IPS-NIHi11 (cell line): ENCODE measurements around the gene ANKS1A.

Experiments
- DNase-seq: peaks from one replicate; pipeline ENCODE4 v3.0.0; 2012; ENCODE audit warnings: mixed read lengths, low spot score

ANKS1A gene

DNA sequence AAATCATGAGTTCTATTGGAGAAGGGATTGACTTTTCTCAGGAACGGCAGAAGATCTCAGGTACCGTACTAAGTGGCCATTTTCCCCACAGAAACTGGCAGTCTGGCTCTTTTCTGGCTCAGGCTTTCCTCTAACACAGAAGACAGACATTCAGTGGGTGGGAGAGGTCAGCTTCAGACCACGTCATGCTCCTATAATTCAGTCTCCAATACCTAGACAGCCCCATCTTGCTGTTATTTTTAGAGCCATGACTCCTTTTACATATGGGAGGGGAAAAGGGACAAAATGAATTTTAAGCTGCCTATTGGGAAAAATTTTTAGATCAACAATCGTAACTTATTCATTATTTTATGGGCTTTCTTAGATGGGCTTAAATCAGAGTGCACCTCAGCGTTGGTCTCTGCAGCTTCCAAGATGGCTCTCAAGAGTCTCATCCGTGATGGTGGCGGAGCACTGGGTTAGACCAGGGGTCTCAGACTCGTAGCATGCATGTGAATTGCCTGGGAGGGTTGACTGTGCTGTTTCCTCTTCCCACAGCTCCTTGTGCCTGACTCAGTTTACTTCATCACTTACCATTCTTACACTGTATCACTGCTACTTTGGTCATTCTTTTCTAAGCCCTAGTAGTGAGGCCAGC, 165.2 kb downstream of the ANKS1A start:
- DNase-seq = no peak

DNA sequence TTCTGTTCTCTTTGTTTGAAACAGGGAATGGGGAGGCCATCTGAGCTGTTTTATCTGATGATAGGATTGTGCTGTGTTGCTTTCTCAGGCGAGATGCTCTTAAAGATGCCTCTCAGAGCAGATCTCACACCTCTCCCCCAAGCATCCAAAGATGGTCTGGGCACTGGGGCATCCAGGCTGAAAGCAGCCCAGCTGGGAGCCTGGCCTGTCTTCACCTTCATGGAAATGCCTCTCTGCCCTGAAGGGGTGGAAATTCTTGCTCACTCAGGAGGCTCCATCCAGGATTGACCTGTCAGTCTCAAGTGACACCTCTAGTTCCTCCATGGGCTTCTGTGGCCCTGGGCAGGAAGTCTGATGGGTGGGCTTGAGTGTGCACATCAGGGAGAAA, 165.7 kb downstream of the ANKS1A start:
- no peak for DNase-seq

DNA sequence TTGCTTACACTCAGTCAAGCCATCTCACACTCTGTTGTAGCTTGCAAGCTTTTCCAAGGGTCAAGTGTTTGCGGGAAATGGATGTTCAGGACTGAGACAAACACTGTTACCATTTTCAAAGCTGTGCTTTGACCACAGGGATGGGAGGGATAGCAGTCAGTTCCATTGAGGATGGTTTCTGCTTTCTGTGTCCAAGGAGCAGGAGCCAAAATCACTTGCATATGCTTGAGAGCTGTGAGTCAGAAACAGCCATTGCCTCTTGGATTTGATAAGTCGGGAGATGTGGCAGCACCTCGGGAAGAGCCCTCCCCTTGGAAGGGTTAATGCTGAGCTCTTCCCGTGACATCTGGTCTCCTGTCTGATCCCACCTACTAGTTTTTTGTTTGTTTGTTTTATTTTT, 166.8 kb downstream of the ANKS1A start:
- no peak for DNase-seq

DNA sequence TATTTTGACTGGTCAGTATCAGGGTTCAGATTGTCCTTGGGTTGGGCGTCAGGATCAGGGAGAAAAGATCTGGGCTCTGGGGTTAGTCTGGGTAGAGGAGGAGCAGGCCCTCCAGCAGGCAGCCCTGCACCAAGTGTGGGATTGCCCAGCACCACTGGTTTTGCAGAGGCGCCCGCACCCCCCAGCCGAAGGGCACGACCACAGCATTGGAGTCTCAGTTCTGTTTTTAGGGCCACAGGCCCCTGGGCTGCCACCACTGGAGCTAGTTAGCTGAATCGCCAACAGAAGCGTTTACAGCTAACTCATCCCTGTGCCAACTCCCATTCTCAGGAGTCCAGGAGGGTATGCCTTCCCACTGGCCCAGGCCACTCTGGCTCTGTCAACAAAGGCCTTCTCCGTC, 167.9 kb downstream of the ANKS1A start:
- DNase-seq = no peak

DNA sequence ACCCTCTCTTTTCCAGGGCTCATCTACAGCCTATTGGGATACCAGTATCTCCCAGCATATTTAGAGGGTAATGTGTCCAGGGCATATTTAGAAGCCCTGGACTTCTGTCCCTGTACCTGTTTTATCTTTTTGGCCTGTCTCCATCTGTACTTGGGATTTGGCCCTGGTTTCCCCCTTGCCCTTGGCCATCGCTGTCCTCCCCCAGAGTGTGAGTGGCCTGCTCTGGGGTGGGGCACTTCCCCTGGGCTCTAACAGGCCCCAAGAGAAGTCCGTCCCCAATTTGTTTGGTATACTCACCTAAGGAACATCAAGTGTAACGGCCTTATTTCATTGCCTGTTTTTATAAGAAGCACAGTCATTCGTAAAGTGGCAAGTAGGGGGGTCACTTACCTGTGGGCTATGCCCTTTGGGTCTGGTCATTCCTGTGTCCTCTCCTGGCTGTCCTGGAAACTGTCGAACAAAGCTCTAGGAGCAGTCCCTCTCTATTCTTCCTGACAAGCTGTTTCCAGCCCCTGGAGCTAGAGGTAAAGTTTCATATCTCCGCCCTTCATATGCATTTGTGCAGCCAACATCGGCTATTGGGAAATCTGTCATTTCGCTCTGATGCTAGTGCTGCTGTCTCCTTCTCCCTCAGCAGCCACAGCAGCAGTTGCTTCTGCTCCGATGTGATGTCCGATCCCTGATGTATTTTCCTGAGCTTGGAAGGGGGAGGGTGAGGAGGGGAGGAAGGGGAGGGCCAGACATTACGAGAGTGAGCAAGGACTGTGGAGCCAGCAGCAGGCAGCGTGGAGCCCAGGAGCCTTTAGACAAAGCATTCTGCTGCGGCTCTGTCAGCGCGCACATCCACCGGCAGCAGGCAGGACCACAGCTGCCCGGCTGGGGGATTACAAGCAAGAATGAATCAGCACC, 168.6 kb downstream of the ANKS1A start:
- no peak for DNase-seq

DNA sequence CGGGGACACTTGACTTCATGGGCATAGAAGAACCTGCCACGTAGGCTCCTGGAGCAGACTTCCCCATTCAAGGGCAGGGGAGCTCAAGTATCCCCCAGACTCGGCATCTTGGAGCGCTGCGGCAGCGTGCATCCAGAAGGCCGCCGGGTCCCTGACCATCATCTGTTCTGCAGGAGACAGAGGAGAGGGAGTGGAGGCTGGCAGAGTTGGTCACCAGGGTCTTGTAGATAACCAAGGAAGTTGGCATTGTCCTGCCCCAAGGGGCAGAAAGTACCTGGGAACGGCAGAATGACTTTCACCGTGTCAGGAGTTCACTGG, 169.3 kb downstream of the ANKS1A start:
- no peak for DNase-seq

DNA sequence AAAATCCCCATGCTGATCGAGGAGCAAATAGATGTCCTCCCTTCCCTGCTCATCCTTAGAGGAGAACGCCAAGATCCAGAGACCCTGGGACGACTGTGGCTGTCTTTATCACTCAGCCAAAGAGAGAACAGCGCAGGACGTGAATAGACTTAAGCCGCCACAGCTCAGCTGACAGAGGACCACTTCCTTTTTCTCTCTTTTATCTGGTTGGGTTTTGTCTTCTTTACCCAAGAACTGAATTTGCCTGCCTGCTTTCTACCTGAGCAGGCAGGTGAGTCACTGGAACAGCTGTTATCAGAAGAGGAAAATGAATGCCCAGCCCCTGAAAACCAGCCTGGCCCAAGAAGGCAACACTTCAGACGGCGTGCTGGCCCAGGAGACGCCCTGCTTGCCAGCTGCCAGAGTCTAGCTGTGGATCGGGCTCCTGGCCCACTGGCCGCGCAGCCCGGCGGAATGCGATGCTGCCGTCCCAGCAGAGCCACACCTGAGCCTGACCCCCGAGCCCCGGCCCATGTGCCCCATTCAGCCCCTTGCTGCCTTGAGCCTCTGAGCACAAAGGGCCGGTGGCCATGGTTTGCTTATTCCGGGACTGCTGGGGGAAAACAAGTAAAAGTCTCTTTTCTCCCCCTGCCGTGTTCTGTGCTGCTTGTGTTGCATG, 169.9 kb downstream of the ANKS1A start:
- DNase-seq = no peak

DNA sequence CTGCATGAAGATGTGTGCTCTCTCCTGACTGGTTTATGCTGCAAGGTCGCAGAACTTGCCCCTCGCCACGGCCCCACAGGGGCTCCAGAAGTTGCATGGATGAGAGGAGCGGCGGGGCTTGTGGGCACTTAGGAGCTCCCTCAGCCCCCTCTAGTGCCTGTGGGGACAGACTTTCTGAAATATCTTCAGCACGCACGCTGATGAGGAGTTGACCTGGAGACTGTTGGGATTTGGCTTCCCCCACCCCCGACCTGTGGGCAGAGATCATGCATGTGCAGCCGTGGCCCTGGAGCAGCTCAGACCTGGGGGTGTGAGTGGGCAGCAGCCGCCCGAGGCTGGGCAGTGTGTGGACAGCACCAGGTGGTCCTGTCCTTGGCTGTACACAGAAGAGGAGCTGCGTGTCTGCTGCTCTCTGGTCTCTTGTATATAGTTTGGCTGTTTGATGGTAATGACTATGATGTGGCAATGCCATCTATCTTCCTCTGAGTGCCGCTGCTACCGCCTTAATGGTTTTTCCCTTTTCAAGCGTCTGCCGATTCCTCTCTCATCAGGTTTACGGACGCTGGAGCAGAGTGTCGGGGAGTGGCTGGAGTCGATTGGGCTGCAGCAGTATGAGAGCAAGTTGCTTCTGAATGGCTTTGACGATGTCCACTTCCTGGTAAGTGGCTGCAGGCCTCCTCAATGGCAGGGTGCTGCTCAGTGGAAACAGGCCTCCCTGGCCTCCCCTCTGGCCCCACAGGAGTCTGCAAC, 170.7 kb downstream of the ANKS1A start:
- no peak for DNase-seq

DNA sequence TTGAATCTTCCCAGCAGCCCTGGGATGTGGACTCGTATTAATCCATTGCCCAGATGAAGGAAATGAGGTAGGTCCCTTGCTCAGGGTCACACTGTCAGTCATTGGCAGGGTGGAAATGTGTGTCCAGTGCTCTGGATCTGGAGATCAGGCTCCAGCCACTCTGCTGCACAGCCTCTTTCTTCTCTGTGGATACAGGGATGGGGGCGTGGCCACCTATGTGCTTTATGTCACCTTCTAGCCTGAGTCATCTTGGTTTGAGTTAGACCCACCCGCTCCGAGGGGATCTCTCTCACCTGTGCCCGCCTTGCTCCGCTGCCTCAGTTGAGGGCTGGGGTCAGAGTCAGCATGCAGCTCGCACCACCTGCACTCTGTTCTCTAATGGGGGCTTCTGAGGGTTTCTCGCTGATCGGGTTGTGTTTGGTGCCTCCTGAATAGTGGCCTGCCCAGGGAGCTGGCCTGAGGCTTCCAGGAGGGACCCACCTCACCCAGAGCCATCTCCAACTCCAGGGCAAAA, 172.1 kb downstream of the ANKS1A start:
- DNase-seq = no peak

DNA sequence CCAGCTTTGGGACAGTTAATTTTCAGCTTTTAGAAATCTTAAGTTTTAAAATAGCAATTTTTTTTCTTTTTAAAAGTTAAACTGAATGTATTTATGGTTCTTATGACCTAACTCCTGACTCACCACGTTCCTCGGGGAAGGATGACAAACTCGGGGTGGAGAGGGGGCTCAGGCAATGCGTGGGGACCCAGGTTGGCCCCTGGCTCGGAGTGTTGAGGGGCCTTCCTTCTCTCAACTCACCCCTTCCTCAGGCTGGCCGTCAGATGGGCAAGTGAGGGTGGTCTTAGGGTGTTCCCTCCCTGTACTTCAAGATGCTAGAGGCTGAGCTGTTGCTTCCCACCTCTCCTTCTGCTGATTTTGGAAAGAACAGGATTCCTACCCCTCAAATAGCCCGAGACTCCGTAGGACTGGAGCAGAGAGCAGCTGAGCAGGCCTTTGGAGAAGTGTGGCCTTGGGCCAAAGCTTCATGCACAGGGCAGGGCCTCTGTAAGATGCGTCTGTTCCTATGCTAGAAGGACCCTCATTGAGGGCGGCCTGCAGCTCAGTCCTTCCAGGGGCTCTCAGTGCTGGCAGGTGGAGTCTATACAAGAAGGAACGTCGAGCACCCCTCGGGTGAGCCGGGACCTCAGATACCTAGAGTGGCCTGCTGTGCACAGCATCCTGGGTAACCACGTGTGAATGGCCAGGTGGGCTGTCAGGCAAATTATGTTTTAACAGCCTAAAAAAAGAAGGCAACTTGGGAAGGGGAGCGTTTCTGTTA, 172.8 kb downstream of the ANKS1A start:
- no peak for DNase-seq

DNA sequence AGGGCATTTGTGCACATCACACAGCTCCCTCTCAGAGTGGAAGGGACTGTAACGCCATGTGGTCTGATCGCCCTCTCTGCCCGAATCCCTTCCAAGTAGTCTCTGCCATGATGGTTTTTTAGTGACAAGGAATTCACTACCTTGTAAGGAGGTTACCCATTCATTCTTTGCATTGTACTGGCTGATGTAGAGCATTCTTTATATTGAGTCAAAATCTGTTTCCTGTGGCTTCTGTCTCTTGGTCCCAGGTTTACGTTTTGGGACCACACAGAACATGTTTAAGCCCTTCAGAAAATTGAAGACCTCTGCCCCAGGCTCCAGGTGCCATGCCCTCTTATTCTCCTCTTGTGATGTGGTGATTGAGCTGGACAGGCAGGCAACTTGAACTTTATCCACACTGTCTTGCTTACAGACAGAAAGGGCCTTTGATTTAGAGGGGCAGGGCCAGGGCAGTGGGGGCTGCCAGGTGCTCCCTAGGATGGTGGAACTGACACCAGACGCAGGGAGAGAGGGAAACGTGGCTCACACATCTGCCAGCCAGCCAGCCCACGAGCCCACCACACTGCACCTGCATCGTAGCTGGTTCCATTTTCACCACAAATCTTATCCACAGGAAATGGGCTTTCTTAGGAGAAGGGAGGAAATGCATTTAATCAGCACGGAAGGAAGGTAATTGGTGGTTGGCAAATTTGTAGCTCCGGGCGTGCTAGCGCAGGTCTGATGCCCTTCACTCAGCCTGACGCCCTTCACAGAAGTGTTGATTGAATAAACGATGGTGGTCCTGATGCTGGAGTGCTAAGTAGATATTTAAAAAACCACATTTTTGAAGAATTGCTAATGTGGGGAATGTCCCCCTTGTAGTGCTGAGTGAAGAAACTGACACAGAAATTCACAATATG, 173.9 kb downstream of the ANKS1A start:
- DNase-seq = no peak

DNA sequence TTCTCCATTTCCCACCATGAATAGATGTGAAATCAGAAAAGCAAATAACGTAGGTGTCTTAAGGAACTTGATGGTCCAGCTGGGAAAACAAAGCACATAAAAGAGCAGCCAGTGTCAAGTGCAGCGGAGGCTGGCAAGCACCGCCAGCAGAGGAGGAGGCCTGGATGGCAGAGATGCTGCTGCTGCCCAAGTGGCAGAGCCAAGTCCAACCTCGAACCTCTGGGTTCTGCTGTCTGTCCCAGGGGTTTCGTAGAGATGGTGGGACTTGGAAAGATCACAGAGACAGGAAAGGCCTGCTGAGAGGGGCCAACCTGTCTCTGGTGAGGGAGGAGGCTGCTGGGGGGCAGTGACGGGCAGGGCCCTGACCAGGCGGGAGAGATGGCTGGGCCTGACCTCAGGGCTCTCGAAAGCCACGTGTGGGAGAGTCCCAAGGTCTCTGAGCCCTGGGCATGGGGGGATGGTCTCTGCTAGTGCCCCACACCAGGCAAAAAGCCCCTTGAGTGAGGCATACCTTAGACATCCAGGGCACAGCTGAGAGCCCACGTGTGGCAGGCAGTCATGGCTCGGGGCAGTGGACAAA, 174.7 kb downstream of the ANKS1A start:
- DNase-seq = no peak

DNA sequence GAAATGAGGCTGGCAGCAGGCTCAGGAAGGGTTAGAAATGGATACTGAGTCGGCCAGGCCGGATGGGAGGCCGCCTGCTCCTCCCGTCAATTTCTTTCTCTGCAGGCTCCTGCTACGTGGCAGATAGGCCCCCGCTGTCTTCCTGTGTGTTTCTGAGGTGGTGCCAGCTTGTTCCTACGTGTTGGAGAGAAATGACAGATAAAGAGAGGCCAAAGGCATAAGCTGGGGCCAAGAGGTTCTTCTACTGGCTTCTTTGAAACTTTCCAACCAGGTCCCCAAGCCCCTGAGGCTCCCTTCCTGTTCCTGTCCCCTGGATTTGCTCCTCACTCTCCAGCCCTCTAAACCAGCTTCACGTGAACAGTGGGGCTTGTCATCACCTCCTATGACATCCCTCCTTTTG, 175.2 kb downstream of the ANKS1A start:
- no peak for DNase-seq

DNA sequence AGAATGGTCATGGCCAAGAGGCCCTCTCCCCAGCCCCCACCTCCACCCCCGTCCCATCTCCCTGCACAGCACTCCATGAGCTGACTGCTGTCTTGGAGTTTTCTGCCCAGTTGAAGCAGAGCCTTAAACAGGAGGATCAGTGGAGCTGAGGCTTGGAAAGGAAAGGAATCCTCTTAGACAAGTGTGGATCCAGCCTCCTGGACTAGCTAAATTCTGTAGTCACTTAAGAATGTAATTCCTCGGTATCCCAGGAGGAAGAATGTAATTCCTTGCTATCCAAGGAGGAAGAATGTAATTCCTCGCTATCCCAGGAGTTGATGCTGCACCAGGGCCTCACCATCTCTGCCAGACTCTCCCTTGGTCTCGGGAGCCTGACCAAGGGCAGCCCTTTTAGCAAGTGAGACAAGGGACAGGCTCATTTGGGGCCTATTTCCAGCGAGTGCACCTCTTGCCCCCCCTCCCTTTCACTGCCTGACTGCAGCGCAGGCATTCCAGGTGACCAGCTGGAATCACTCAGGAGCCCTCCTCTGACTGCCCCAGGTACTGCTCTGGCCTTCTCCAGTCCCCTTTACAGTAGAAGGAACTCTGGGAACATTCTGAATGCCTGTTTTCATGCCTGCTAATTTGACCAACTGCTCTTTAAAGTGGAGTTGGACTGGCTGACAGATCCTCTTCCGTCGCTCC, 175.8 kb downstream of the ANKS1A start:
- peak; percentile 62 for DNase-seq

DNA sequence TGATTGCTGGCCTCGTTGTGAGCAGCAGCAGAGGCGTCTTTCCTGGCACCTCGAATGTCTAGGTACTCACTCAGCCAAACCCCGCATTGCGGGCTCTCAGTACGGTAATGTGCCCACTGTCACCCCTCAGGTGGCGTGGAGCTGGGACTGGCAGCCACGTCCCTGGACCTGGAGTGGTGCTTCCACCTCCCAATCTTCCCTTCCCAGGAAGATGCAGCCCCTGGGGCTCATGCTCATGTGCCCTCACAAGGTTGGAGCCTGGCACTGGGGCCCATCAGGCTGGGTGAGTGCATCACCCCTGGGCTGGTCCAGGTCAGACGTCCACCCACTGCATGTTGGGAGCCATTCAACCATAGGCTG, 176.4 kb downstream of the ANKS1A start:
- no peak for DNase-seq

DNA sequence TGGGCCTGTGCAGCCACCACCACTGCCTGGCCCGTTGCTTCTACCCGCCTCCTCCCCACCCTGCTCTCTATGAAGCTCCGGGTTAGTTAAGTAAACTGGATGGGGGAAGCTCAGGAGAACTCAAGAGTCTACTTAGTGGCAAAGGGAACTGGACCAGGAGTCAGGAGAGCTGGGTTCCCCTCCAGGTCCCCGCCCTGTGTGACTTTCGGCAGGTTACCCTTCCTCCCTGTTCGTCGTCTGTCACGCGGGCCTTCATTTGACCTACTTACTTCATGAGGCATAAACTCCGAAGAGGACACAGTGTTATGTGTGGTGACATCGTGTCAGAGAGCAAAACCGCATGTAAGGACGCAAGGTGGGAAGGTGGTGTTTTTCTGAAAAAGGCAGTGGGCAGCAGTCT, 176.8 kb downstream of the ANKS1A start:
- DNase-seq = no peak

DNA sequence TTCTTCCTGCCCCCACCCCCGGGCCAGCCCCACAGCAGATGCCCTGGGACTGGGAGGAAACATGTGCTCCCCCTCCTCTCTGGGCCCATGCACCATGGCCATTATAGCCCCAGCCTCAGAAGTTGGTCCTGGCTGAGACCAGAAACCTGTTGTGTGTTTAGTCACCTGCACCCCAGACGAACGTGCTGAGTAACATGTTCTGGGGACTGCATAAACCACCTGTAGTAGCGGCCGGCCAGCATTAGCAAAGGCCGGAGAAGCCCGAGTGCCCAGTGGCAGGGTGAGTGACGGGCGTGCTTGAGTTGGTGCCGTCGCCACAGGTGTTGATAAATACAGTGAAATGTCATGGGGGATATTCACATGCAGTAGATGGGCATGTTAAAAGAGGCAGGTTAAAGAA, 178.2 kb downstream of the ANKS1A start:
- no peak for DNase-seq

DNA sequence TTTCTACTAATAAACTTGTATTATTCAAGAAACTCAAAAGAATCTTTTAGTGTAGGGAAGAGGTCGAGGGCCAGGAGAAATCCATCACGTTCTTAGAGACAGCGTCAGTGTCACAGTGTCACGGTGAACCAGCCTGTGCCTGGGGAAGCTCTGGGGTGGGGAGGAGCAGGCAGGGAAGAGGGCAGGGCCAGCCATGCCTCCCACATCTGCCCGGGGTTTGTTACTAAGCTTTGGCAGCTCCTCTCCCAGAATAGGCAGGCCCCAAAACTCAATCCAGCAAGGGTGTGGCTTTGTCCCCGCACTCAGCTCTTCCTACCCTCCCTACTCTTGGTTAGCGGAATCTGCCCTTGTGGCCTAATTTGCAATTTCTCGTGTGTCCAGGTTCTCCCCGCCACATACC, 179.2 kb downstream of the ANKS1A start:
- DNase-seq = no peak

DNA sequence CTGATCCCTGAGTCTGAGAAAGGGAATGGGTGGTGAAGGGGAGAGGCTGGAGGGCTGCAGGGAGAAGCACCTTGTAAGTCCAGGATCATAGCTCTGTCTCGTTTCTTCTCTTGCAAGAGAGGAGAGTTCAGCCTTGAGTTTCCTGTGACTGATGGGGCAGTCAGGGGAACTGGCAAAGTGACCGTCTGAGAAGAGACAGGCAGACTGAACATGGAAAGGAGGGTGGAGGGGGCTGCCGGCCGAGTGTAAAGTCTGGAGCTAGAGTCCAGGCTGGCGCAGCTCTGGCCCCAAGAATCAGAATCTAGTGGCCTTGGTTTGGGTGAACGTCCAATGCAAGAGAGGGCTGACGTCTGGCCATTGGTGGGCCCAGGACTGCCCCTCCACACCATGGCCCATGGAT, 179.6 kb downstream of the ANKS1A start:
- DNase-seq = no peak

DNA sequence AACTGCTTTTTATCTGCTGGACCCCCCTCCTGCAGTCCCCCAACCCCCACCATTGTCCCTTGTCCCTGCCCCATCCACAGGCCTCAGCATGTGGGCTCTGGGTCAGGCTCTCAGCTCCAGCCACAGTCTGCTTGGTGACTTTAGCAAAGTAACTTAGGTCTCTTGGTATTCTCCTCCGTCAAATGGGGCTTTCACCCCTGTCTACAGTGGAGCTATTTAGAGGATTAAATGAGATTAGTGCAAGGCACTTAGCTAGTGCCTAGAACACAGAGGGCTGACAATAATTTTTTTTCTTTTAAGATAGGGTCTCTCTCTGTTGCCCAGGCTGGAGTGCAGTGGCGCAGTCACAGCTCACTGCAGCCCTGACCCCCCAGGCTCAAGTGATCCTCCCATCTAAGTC, 180.2 kb downstream of the ANKS1A start:
- DNase-seq = no peak
